Caki2 (cell line): ENCODE data around the gene MCTP1. TPM values are rescaled to one million over a fixed set of nuclear protein-coding genes. Genes with fewer than 3 reads are reported as not detected.
"Not testable (repeated sequence)": the region's sequence is repeated elsewhere in the genome, so short reads cannot be mapped to it uniquely, and the experiment has no call there.

Experiments
- DNase-seq: peaks from one replicate; pipeline ENCODE4 v3.0.0-alpha.2; 2015; ENCODE audit warnings: low read depth
- in situ Hi-C: cut with HindIII; loops from 2 replicates; pipeline ENCODE4 v1.10.0; 2016; ENCODE audit warnings: low sequenced_read_pairs, low pct_unique_long_range_greater_than_20kb, mixed read lengths
- total RNA-seq: library from RNA; depleted of rRNA; stranded (reverse); fragments of >200 nt; shearing (Covaris generic); gene quantifications from 2 replicates; pipeline ENCODE4 v1.2.3, GENCODE V29; 2014; ENCODE audit warnings: low replicate concordance

Gene MCTP1
- total RNA-seq, 1 experiment from 2014 or later = 42.4 TPM

DNA sequence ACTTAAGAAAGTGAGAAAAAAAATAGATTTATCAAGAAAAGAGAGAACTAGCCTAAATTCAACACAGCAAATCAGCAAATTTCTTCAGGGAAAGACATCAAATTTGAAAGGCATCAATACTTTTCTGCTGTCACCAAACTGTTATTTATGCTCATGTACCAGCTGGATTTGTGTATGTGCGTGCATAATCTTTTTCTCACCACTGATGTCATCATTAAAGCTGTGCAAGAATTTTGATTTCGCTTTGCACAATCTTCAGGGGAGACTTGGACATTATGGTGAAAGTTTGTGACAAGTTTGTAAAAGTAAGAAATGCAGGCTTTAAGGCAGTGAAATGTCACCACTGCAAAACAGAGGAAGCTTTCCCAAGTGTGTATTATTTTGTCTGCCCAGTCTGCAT is 451.0 kb downstream of the MCTP1 start:
- in situ Hi-C loops = no loop called here
- no peak for DNase-seq

DNA sequence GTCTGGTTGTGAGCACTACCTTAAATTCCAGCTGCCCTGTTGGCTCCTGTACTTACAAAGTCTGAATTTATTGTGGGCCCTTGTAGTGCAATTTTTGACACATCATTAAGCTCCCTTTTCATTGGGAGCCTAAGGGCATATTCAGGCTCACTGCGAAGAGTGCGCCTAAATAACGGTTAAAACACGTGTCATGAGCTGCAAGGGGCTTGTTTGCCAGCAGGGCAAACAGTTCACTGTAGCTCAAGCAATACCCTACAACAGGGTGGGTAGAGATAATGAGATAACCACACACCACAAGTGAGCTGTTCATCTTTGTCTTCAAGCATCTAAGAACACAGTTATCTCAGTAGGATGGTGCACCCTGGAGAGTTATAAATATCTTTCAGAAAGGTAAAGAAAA is 452.2 kb downstream of the MCTP1 start:
- in situ Hi-C loops = no loop called here
- no peak for DNase-seq

DNA sequence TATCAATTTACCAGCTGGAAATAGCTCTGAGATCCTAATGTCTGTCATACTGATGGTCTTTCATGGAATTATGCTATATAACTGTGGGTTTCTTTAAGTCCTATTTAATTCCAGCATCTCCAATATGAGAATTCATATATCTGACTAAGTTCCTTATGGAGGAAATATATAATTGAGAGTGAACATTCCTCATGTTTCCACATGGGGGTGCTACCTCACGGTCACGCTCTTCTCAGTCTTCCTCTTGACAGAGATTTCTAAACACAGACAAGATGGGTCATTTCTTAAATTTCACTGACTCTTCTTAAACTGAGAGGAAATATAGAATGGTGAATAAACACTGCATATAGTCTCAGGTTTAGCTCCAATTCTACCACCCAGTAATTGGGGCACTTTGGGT is 454.4 kb downstream of the MCTP1 start:
- DNase-seq = no peak
- in situ Hi-C loops = no loop called here

DNA sequence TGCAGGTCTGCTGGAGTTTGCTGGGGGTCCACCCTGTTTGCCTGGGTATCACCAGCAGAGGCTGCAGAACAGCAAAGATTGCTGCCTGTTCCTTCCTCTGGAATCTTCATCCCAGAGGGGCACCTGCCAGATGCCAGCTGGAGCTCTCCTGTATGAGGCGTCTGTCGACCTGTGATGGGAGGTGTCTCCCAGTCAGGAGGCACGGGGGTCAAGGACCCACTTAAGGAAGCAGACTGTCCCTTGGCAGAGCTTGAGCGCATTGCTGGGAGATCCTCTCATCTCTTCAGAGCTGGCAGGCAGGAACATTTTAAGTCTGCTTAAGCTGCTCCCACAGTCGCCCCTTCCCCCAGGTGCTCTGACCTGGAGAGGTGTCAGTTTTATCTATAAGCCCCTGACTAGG is 456.7 kb downstream of the MCTP1 start:
- in situ Hi-C loops, DNase-seq: not testable (repeated sequence)

DNA sequence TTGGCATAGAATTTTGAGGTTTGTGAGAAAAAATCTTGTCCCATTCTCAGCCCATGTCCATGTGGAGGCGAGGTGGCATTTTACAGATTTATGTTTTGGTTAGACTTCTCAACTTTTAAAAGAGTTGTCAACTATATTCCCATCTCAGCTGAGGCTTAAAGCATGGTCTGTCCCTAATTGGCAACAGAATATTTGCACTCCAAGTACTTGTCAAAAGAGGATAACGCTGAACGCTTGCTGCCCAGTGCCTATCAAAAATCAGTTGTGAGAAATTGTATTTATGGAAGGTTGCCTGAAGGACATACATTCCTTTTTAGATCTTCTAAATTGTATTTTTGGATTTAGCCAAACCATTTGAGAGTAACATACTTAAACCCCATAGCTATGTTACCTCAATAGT is 464.4 kb downstream of the MCTP1 start:
- in situ Hi-C loops = no loop called here
- DNase-seq = no peak

DNA sequence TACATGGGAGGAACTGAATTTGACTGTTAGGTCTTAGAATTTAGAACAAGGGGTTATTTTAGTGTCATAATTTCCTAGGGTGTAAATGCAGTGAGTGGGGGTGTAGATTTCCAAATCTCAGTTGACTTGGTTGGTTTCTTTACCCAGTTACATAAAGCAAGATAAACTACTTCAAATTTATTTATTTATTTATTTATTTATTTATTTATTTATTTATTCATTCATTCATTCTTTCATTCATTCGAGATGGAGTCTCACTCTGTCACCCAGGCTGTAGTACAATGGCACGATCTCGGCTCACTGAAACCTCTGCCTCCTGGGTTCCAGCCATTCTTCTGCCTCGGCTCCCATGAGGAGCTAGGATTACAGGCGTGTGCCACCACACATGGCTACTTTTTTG is 466.0 kb downstream of the MCTP1 start:
- DNase-seq = no peak
- in situ Hi-C loops = no loop called here

DNA sequence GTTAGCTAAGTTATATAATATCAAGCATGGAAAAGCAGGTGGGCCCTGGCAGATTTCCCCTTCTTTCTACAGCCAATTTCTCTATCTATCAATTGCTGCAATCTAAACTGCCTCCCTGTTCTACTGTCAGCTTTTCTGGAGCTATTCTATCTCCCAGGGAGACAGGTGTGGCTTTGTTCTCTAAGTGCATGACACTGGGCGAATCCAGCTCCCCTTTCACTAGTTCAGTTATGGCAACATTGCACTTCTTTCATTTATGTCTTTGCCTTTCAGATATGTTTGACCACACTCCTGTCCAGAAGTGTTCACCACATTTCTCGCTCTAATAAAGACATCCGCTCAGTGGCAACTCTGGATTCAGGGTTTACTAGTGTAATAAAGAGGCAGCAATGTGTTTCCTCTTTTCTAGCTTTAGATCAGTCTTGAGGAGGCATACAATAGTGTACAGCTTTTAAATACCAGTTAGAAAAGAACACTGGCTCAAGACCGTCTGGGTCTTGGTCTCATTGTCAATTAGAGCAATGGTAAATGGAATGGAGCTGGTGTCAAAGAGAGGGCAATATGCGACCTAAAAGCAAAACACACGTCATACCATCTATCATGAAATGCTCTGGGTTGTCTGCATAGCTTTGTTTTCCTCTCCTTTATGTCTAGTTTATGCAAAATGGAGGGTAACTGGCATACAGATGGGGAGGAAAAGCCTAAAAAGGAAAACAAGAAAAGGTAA is 469.4 kb downstream of the MCTP1 start:
- in situ Hi-C loops = no loop called here
- no peak for DNase-seq

DNA sequence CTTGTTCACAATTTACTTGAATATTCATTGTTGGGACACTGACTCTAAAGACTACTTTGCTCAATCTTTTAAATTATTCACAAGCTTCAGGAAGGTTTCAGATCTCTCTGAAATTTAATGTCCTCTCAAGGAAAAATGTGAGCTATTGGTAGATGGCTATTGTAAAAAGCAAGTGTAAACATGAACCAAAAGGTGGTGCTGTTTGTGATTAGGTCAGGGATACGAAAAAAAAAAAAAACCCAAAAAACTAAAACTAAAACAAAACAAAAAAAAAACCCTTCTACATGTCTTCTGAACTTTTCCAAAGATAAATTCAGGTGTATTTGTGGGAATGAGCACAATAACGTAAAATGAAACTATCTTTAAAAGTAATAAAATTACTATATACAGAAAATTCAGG is 472.7 kb downstream of the MCTP1 start:
- in situ Hi-C loops = no loop called here
- no peak for DNase-seq

DNA sequence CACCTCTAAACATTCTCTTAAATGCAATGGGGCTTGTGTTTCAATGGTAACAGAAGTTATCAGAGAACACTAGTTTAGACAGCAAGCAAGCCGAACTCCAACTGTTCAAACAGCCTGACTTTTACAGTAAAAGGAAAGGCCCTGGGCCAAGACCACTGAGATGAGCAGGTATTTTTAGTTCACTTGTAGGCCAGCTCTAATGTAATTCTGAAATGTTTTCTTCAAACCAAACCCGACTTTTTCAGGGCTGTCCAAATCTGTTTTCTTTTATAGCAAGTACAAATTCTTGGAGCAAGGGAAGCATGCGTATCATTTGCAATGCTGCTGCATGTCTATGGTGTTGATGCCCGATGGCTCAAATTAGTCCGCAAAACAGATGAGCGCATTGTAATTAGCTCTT is 473.6 kb downstream of the MCTP1 start:
- DNase-seq = no peak
- in situ Hi-C loops = no loop called here

DNA sequence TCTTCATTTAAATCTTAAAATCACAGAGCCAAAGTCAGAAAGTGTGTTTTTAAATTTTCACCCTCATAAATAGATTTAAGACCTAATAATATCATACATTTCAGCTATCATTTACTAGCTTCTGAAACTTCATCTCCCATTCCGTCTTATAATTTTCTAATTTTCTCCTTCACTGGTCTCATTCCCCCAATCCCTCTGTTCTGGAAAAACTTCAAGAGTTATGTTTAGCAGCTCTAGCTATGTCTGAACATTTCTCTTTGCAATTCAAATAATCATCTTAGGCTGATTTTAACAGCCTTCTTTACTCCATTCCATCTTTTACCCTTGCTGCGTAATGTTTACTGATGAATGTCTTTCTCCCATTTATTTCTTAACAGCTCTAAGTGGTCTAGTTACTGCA is 474.0 kb downstream of the MCTP1 start:
- DNase-seq = no peak
- in situ Hi-C loops = no loop called here

DNA sequence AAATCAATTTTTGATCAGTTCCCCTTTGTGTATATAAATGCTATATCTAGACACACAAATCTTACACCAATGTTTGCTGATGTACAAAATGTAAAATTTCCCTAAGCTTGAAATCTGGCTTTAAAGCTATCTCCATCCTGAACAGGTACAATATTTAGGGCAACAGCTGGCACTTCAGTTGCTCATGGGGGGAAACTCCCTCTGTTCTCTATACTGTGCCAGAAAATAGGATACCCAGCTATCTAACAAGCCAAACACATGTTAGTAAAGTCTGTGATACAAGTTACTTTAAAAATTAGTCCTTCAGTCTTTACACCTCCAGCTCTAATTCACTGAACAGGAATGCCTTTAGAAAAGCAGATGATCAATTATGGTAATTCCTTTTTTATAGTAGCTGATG is 474.6 kb downstream of the MCTP1 start:
- in situ Hi-C loops = no loop called here
- DNase-seq = no peak

DNA sequence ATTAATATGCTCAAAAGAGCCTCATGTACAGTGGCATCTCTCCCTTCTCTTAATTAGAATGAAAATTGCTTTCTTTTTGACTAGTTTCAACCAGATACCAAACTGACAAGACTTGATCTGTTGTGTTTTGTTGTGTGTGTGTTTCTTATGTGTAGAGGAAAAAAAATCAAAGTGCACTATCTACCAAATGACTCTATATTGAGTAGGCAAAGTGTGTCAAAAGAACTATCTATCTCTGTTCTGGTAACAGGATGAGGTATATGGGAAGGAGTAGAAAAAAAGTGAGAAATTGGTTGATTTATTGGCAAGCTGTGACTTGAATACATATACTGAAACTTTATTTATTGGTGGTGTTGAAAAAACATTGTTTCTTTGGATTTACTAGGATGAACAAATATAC is 476.4 kb downstream of the MCTP1 start:
- in situ Hi-C loops = no loop called here
- DNase-seq = no peak

DNA sequence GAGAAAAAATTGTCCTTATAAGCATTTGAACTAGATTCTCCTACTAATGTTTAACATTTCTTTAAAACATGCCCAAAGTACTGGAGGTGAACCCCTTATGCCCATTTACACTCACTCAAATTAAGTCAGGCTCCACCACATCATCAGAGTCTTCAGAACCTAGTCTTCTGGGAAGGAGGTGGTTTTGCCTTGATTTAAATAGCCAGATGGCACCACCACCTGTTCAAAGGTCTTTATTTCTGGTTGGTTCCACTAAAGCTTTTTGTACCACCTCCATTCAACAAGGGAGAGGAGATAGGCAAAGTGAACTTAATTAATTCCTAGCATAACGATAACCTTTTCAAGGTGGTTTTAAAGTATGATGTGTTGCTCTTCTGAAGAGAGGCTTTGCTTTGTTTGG is 476.9 kb downstream of the MCTP1 start:
- no peak for DNase-seq
- in situ Hi-C loops = no loop called here

DNA sequence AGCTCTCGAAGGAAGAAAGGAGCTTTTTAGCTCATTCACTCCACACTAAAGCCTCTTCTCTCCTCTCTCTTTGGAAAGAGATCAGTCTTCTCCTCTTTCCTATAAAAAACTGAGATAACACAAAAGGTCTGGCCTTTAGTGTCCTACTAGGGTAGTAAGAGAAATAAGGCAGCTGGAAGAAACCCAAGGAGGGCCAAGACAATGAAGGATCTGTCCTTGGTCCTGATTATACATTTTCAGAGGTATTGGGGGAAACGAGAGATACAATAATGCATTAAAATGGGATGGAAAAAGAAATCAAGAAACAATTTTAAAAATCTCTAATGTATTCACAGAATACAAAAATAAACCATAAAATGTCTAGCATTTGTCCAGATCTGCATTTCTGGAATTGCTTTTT is 482.4 kb downstream of the MCTP1 start:
- in situ Hi-C loops = no loop called here
- no peak for DNase-seq

DNA sequence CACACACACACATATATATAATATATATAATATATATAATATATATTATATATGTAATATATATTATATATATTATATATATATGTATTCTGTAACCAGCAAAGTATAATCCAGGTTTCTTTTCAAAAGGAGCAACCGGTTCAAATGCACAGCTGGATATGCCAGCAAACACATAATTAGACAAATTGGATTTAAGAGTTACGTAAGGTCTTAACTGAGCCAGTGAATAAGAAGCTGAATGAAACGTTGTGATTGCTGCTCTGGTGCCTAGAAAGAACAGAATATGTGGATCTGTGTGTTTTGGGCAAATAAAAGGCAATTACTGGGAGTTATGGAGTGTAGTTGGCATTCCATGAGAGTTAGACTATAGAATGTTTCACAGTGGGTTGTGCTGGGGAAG is 488.3 kb downstream of the MCTP1 start:
- in situ Hi-C loops = no loop called here

DNA sequence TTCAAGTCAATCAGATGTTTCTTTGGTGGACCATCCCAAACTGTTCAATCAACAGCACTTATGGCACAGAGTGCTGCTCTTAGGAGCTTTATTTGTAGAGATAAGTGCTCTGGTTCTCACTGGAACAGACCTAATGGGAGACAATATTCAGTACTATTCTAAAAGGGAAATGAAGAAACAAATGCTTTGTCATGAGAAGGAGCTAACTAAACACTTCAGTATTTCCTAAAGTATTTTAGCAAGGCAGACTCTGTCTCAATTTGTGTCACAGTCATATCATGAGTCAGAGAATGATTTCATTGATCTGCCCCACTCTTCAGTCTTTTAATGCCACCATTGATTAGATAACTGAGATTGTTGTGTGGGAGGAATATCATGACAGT is 491.1 kb downstream of the MCTP1 start:
- in situ Hi-C loops = no loop called here
- no peak for DNase-seq

More for the DNA sequence above, 488.3 kb downstream of the MCTP1 start:
- DNase-seq = no peak

DNA sequence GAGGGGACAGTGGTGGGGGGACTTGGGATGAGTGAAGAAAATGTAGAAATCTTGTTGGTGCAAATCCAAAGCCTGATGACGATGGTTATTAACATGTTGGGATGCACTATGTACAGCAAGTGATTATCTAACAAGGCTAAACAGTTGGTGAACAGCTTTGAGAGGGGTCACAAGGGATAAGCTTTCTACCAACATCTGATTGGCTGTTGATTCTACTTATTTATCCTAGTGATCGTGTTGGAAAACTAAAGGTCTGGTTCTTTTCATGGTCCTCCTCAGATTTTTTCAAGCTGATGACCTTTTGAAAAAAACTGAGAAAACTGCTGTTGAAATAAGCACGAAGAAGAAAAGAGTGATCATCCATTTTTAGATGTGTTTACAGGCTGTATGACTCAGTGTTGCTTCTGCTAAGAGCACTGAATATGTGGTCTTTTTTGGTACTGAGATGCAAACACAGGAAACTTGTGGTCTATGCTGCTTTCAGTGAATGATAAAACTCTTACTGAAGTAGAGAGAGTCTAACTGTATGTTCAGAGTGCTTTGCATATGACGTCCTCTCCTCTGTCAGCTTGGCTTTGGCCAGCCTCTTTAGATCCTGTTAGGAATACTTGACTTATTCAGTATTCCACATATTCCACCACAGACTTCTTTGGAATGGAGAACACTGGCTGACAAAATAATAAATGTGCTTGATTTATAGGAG is 491.6 kb downstream of the MCTP1 start:
- in situ Hi-C loops = no loop called here
- DNase-seq = no peak

DNA sequence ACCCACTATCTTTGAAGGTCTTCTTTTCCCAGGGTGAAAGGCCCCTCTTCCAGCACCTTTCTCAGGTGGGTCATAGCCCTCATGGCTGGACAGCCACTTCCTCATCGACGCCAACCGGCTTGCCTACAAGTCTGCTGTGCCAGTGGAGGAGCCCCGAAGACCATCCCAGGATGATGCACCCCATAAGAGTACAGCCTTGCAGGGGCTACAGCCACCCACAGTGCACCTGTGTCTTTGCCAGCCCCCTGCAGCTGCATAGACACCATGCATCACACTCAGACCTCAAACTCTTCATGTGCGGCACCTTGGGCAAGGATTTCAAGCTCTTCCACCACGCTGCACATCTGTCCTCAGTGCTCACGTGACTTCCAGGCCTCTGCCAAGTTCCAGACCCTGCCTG is 493.1 kb downstream of the MCTP1 start:
- in situ Hi-C loops = no loop called here
- no peak for DNase-seq

DNA sequence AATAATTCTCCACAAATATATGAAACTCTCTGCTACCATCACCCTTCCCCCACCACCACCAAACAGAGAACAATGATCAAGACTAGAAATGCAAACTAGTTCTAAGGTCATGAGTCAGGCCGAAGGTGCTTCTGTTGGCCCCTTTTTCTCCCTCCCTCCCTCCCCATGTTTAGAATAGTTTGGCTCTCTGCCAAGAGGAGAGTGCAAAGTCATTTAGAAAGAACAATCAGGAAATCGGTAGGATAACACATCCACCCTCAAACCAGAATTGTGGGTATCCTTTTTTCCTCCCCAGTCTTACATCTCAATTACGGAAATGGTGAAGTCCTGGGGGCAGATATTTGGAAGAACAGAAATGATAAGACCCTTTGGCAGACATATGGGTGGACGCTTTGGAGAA is 496.4 kb downstream of the MCTP1 start:
- DNase-seq = no peak
- in situ Hi-C loops = no loop called here
